ENCODE results near the gene AFAP1.

GRCh38 chr4:7733801-7734650 lies 205.6 kb downstream of the AFAP1 start:
- TF ChIP-seq, protein P1, sequence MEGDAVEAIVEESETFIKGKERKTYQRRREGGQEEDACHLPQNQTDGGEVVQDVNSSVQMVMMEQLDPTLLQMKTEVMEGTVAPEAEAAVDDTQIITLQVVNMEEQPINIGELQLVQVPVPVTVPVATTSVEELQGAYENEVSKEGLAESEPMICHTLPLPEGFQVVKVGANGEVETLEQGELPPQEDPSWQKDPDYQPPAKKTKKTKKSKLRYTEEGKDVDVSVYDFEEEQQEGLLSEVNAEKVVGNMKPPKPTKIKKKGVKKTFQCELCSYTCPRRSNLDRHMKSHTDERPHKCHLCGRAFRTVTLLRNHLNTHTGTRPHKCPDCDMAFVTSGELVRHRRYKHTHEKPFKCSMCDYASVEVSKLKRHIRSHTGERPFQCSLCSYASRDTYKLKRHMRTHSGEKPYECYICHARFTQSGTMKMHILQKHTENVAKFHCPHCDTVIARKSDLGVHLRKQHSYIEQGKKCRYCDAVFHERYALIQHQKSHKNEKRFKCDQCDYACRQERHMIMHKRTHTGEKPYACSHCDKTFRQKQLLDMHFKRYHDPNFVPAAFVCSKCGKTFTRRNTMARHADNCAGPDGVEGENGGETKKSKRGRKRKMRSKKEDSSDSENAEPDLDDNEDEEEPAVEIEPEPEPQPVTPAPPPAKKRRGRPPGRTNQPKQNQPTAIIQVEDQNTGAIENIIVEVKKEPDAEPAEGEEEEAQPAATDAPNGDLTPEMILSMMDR (IDR thresholded peaks at IDR 0.05): no peak
- TF ChIP-seq POLR2A (IDR thresholded peaks at IDR 0.05): no peak

All from lower leg skin (tissue), 3 donors.